H9 (cell line): Measurements from ENCODE around the gene DHRSX. TPM values are rescaled to one million over a fixed set of nuclear protein-coding genes. Genes with fewer than 3 reads are reported as not detected.

Experiments
- DNase-seq: peaks from one replicate; pipeline ENCODE4 v3.0.0-alpha.2; 2017
- H2AFZ ChIP-seq: one replicate; pipeline ENCODE4 v1.6.1; 2013; ENCODE audit warnings: mild to moderate bottlenecking, low read length, control low read depth, moderate library complexity
- H2AK5ac ChIP-seq: 2 replicates; pipeline ENCODE4 v1.6.1; 2013; ENCODE audit warnings: low read length, control low read depth, mixed read lengths; ENCODE audit not compliant: insufficient read length
- H2BK120ac ChIP-seq: one replicate; pipeline ENCODE4 v1.6.1; 2013; ENCODE audit warnings: low read depth, mild to moderate bottlenecking, low read length, control low read depth, inconsistent platforms; ENCODE audit not compliant: poor library complexity, severe bottlenecking
- H2BK12ac ChIP-seq: 2 replicates; pipeline ENCODE4 v1.6.1; 2013; ENCODE audit warnings: low read length, control low read depth, mixed read lengths, low read depth; ENCODE audit not compliant: insufficient read length
- H2BK15ac ChIP-seq: 2 replicates; pipeline ENCODE4 v1.6.1; 2013; ENCODE audit warnings: low read depth, low read length, control low read depth
- H2BK20ac ChIP-seq: one replicate; pipeline ENCODE4 v1.6.1; 2013; ENCODE audit warnings: low read depth, mild to moderate bottlenecking, low read length, control low read depth, inconsistent platforms; ENCODE audit not compliant: poor library complexity, severe bottlenecking
- H2BK5ac ChIP-seq: 2 replicates; pipeline ENCODE4 v1.6.1; 2013; ENCODE audit warnings: low read length, control low read depth, mixed read lengths; ENCODE audit not compliant: insufficient read length
- H3K14ac ChIP-seq: 2 replicates; pipeline ENCODE4 v1.6.1; 2013; ENCODE audit warnings: low read length, control low read depth; ENCODE audit not compliant: insufficient read depth
- H3K18ac ChIP-seq: 2 replicates; pipeline ENCODE4 v1.6.1; 2013; ENCODE audit warnings: low read depth, mild to moderate bottlenecking, mixed read lengths, low read length, control low read depth; ENCODE audit not compliant: insufficient read length
- H3K23ac ChIP-seq: 2 replicates; pipeline ENCODE4 v1.6.1; 2013; ENCODE audit warnings: low read length, control low read depth, mixed read lengths, low read depth; ENCODE audit not compliant: insufficient read length
- H3K23me2 ChIP-seq: 2 replicates; pipeline ENCODE4 v1.6.1; 2013; ENCODE audit warnings: low read depth, mild to moderate bottlenecking, mixed read lengths, low read length, control low read depth; ENCODE audit not compliant: insufficient read length, poor library complexity, severe bottlenecking
- H3K27ac ChIP-seq: 2 replicates; pipeline ENCODE4 v1.5.1; 2013; ENCODE audit warnings: low read length, control low read depth, mixed read lengths, low read depth; ENCODE audit not compliant: insufficient read length
- H3K27me3 ChIP-seq: 2 replicates; pipeline ENCODE4 v1.6.1; 2013; ENCODE audit warnings: low read length, control low read depth, inconsistent platforms; ENCODE audit not compliant: insufficient read depth
- H3K4ac ChIP-seq: 2 replicates; pipeline ENCODE4 v1.6.1; 2013; ENCODE audit warnings: low read depth, mild to moderate bottlenecking, control low read depth, inconsistent platforms, low read length, moderate library complexity
- H3K4me1 ChIP-seq: 2 replicates; pipeline ENCODE4 v1.6.1; 2013; ENCODE audit warnings: low read length, control low read depth, inconsistent platforms; ENCODE audit not compliant: insufficient read depth
- H3K4me2 ChIP-seq: 2 replicates; pipeline ENCODE4 v1.6.1; 2013; ENCODE audit warnings: low read length, control low read depth, mixed read lengths; ENCODE audit not compliant: insufficient read length, insufficient read depth
- H3K56ac ChIP-seq: 2 replicates; pipeline ENCODE4 v1.6.1; 2013; ENCODE audit warnings: low read depth, mild to moderate bottlenecking, mixed read lengths, low read length, control low read depth; ENCODE audit not compliant: insufficient read length
- H3K79me1 ChIP-seq: 2 replicates; pipeline ENCODE4 v1.6.1; 2013; ENCODE audit warnings: low read depth, mild to moderate bottlenecking, moderate library complexity, low read length, control low read depth, inconsistent platforms; ENCODE audit not compliant: insufficient read depth, poor library complexity, severe bottlenecking
- H3K79me2 ChIP-seq: 2 replicates; pipeline ENCODE4 v1.6.1; 2013; ENCODE audit warnings: low read length, control low read depth, inconsistent platforms; ENCODE audit not compliant: insufficient read depth
- H3K9ac ChIP-seq: 2 replicates; pipeline ENCODE4 v1.6.1; 2013; ENCODE audit warnings: low read length, control low read depth, mixed read lengths; ENCODE audit not compliant: insufficient read length; ENCODE audit errors: extremely low read depth
- H3K9me3 ChIP-seq: one replicate; pipeline ENCODE4 v1.6.1; 2013; ENCODE audit warnings: low read depth, low read length, inconsistent platforms; ENCODE audit not compliant: control insufficient read depth
- H3T11ph ChIP-seq: one replicate; pipeline ENCODE4 v1.6.1; 2013; ENCODE audit warnings: mild to moderate bottlenecking, low read length, control low read depth, inconsistent platforms
- H4K20me1 ChIP-seq: one replicate; pipeline ENCODE4 v1.6.1; 2013; ENCODE audit not compliant: control insufficient read depth, insufficient read length, insufficient read depth
- H4K5ac ChIP-seq: 2 replicates; pipeline ENCODE4 v1.6.1; 2013; ENCODE audit warnings: low read depth, mild to moderate bottlenecking, mixed read lengths, low read length, control low read depth; ENCODE audit not compliant: insufficient read length
- H4K8ac ChIP-seq: replicated peaks from 2 replicates; pipeline ENCODE4 v1.6.1; 2013; ENCODE audit warnings: low read length, control low read depth, mixed read lengths, low read depth; ENCODE audit not compliant: insufficient read length
- H4K91ac ChIP-seq: 2 replicates; pipeline ENCODE4 v1.6.1; 2013; ENCODE audit warnings: low read depth, mild to moderate bottlenecking, moderate library complexity, mixed read lengths, low read length, control low read depth; ENCODE audit not compliant: insufficient read length
- H3K27ac Mint-ChIP-seq, 3 experiments: 2 replicates in 2 of 3; 3 replicates in 1 of 3; pipeline ENCODE4 v1.8.0; 2020 to 2021; ENCODE audit warnings: mixed read lengths in 3 of 3, mild to moderate bottlenecking in 1 of 3, moderate library complexity in 1 of 3
- H3K27me3 Mint-ChIP-seq: 2 replicates; pipeline ENCODE4 v1.8.0; 2021; ENCODE audit warnings: low read depth, mild to moderate bottlenecking, moderate library complexity, mixed read lengths
- H3K36me3 Mint-ChIP-seq, 3 experiments: 2 replicates in 2 of 3; 3 replicates in 1 of 3; pipeline ENCODE4 v1.8.0; 2020 to 2021; ENCODE audit warnings: low read depth in 3 of 3, mixed read lengths in 3 of 3; ENCODE audit not compliant: insufficient read depth in 1 of 3
- H3K4me1 Mint-ChIP-seq, 2 experiments: 2 replicates each; pipeline ENCODE4 v1.8.0; 2020; ENCODE audit warnings: mixed read lengths in 2 of 2
- H3K4me3 Mint-ChIP-seq, 2 experiments: 2 replicates in 1 of 2; 3 replicates in 1 of 2; pipeline ENCODE4 v1.8.0; 2020 to 2021; ENCODE audit warnings: mild to moderate bottlenecking in 2 of 2, mixed read lengths in 2 of 2, moderate library complexity in 1 of 2
- H3K9me3 Mint-ChIP-seq, 2 experiments: 2 replicates in 1 of 2; 3 replicates in 1 of 2; pipeline ENCODE4 v1.8.0; 2020; ENCODE audit warnings: mild to moderate bottlenecking in 2 of 2, mixed read lengths in 2 of 2, moderate library complexity in 1 of 2
- WGBS: extraction: QIAGEN DNeasy Blood & Tissue Kit; methylation state at CpG from one replicate; pipeline ENCODE4 v1.1.7; 2013; ENCODE audit warnings: missing lambda C conversion rate, low lambda C conversion rate, mixed read lengths; ENCODE audit not compliant: insufficient read length; ENCODE audit errors: extremely low coverage; 5-methylcytosine and 5-hydroxymethylcytosine counted together
- total RNA-seq: library from RNA; stranded (reverse); gene quantifications from 2 replicates; pipeline ENCODE4 v1.2.1, GENCODE V29; 2021
- TF ChIP-seq, protein P1 (sequence below): fragments of 200-600 bp; sonication (generic); conservative IDR thresholded peaks from 3 replicates; pipeline ENCODE4 v1.8.0; 2021; ENCODE audit warnings: antibody characterized with exemption, mild to moderate bottlenecking

DHRSX gene
- total RNA-seq, 1 experiment from 2014 or later = 44.0 TPM

DNA sequence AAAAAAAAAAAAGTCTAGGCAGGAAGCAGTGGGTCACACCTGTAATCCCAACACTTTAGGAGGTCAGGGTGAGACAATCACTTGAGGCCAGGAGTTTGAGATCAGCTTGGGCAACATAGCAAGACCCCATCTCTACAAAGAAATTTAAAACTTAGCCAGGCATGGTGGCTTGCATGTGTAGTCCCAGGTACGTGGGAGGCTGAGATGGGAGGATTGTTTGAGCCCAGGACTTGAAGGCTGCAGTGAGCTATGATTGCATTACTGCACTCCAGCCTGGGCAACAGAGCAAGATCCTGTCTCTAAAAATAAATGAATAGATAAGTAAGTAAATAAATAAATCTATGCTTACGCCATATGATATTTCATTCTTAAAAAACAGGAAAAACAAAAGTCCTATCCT is 65.3 kb downstream of the DHRSX start:
- Histone ChIP-seq H2BK120ac (no peak overlapping the region), H4K5ac (no peak overlapping the region), H2BK12ac (no peak overlapping the region), H4K20me1 (no peaks in the 10 kb centered on the region), H3K56ac (no peak overlapping the region), H3K4me2 (no peak overlapping the region), H3K27me3 (no peaks in the 10 kb centered on the region), H3K4me1 (no peaks in the 10 kb centered on the region), H2BK20ac (no peak overlapping the region), H4K91ac (no peak overlapping the region), H3K23ac (no peak overlapping the region), H3K79me1 (no peaks in the 10 kb centered on the region), H3T11ph (no peak overlapping the region), H2AFZ (no peak overlapping the region), H2BK15ac (no peak overlapping the region), H3K27ac (no peak overlapping the region), H3K9ac (no peak overlapping the region), H3K4ac (no peak overlapping the region), H2AK5ac (no peak overlapping the region), H2BK5ac (no peak overlapping the region), H3K23me2 (no peaks in the 10 kb centered on the region), H3K14ac (no peak overlapping the region), H3K18ac (no peak overlapping the region), H3K79me2 (no peaks in the 10 kb centered on the region), H4K8ac (no peak overlapping the region), H3K9me3 (peaks cover 10% of the 10 kb centered on the region)
- TF ChIP-seq, protein P1, sequence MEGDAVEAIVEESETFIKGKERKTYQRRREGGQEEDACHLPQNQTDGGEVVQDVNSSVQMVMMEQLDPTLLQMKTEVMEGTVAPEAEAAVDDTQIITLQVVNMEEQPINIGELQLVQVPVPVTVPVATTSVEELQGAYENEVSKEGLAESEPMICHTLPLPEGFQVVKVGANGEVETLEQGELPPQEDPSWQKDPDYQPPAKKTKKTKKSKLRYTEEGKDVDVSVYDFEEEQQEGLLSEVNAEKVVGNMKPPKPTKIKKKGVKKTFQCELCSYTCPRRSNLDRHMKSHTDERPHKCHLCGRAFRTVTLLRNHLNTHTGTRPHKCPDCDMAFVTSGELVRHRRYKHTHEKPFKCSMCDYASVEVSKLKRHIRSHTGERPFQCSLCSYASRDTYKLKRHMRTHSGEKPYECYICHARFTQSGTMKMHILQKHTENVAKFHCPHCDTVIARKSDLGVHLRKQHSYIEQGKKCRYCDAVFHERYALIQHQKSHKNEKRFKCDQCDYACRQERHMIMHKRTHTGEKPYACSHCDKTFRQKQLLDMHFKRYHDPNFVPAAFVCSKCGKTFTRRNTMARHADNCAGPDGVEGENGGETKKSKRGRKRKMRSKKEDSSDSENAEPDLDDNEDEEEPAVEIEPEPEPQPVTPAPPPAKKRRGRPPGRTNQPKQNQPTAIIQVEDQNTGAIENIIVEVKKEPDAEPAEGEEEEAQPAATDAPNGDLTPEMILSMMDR = no peak
- Mint-ChIP-seq H3K9me3 (peaks cover 18% of the 10 kb centered on the region in 2 experiments), H3K27ac (no peak overlapping the region), H3K36me3 (peaks cover 44 to 66% (median 59%) of the 10 kb centered on the region in 3 experiments), H3K4me1 (no peaks in the 10 kb centered on the region), H3K4me3 (no peak overlapping the region), H3K27me3 (peaks cover 3% of the 10 kb centered on the region)
- DNase-seq = no peak
- no CpG with 5 or more reads among the region's 2 CpGs for WGBS
